Peyer's patch (tissue), 4 donors: ENCODE data around the gene EYA3. TPM values are rescaled to one million over a fixed set of nuclear protein-coding genes. Genes with fewer than 3 reads are reported as not detected.
A peak's percentile ranks its signal among the peaks of the same experiment; 100 is the strongest.

Experiments
- DNase-seq, 3 donors: peaks; one replicate each; pipeline ENCODE4 v3.0.0-alpha.2; 2017 to 2019
- H3K27ac ChIP-seq, 4 donors: fragments of 200-600 bp; sonication (generic); one replicate each; pipeline ENCODE4 v1.5.1; 2016 to 2019
- H3K27me3 ChIP-seq, 2 donors: fragments of 200-600 bp; sonication (generic); one replicate each; pipeline ENCODE4 v1.5.1; 2019
- H3K36me3 ChIP-seq, 3 donors: fragments of 200-600 bp; sonication (generic); one replicate each; pipeline ENCODE4 v1.5.1; 2016 to 2019
- H3K4me1 ChIP-seq, 4 donors: fragments of 200-600 bp; sonication (generic); one replicate each; pipeline ENCODE4 v1.5.1; 2016 to 2019
- H3K4me3 ChIP-seq, 4 donors: fragments of 200-600 bp; sonication (generic); 1 replicate in 3 of 4; 2 replicates in 1 of 4; pipeline ENCODE4 v1.5.1; 2016 to 2019; ENCODE audit warnings: mild to moderate bottlenecking in 1 of 4
- H3K9me3 ChIP-seq, 4 donors: fragments of 200-600 bp; sonication (generic); one replicate each; pipeline ENCODE4 v1.5.1; 2016 to 2019; ENCODE audit warnings: mild to moderate bottlenecking in 1 of 4
- POLR2A ChIP-seq, 2 donors: fragments of 450-650 bp; IDR thresholded peaks; one replicate each; pipeline ENCODE4 v1.5.1; 2017; ENCODE audit warnings: antibody characterized with exemption in 2 of 2, mild to moderate bottlenecking in 2 of 2, moderate library complexity in 2 of 2
- total RNA-seq, 4 donors: library from RNA; depleted of rRNA; stranded (reverse); fragments of >200 nt; gene quantifications; one replicate each; pipeline ENCODE4 v1.1.0, GENCODE V29; 2016
- TF ChIP-seq, protein P1 (sequence below), 6 experiments: fragments of 450-650 bp in 4 of 6; fragments of 200-600 bp in 2 of 6; sonication (generic) in 1 of 6; IDR thresholded peaks; one replicate each; pipeline ENCODE4 v1.5.1; 2017 to 2019; ENCODE audit warnings: antibody characterized with exemption in 6 of 6, mild to moderate bottlenecking in 3 of 6, moderate library complexity in 1 of 6

Gene EYA3
- total RNA-seq, 4 donors from 2014 or later, result 17.1 to 32.2 (median 23.4) TPM

- H3K4me3 ChIP-seq, result no peak overlapping the region
- DNase-seq, result peak in 1 of 3 donors; percentile 63
- TF ChIP-seq, protein P1, sequence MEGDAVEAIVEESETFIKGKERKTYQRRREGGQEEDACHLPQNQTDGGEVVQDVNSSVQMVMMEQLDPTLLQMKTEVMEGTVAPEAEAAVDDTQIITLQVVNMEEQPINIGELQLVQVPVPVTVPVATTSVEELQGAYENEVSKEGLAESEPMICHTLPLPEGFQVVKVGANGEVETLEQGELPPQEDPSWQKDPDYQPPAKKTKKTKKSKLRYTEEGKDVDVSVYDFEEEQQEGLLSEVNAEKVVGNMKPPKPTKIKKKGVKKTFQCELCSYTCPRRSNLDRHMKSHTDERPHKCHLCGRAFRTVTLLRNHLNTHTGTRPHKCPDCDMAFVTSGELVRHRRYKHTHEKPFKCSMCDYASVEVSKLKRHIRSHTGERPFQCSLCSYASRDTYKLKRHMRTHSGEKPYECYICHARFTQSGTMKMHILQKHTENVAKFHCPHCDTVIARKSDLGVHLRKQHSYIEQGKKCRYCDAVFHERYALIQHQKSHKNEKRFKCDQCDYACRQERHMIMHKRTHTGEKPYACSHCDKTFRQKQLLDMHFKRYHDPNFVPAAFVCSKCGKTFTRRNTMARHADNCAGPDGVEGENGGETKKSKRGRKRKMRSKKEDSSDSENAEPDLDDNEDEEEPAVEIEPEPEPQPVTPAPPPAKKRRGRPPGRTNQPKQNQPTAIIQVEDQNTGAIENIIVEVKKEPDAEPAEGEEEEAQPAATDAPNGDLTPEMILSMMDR (IDR thresholded peaks at IDR 0.05), result no peak
- TF ChIP-seq POLR2A (IDR thresholded peaks at IDR 0.05), result no peak
Observed at GRCh38 chr1:28099050-28099769, 10.8 kb upstream of the EYA3 start.

DNA sequence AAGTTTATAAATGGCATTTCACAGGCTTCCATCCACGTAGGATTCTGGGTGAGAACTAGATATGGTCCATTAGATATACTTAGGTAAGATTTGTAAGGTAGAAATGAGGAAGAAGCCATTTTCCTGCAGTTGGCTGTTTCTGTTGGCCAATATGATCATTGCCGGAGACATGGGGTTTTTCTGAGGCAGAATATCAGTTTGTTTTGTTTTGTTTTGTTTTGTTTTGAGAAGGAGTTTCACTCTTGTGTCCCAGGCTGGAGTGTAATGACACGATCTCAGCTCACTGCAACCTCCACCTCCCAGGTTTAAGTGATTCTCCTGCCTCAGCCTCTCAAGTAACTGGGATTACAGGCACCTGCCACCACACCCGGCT is 8.7 kb upstream of the EYA3 start:
- H3K36me3 ChIP-seq, result no peaks in the 10 kb centered on the region
- no peak for DNase-seq
- no peaks in the 10 kb centered on the region for H3K9me3 ChIP-seq
- TF ChIP-seq, protein P1 (IDR thresholded peaks at IDR 0.05), result no peak
- no peak for TF ChIP-seq POLR2A (IDR thresholded peaks at IDR 0.05)
- H3K27me3 ChIP-seq, result no peaks in the 10 kb centered on the region
- H3K4me3 ChIP-seq, result no peak overlapping the region
- H3K4me1 ChIP-seq, result no peaks in the 10 kb centered on the region
- no peak overlapping the region for H3K27ac ChIP-seq

More at GRCh38 chr1:28099050-28099769, 10.8 kb upstream of the EYA3 start:
- no peaks in the 10 kb centered on the region for H3K9me3 ChIP-seq
- H3K4me1 ChIP-seq, result no peaks in the 10 kb centered on the region
- no peaks in the 10 kb centered on the region for H3K36me3 ChIP-seq
- peak overlapping the region in 1 of 4 donors; percentile 12 for H3K27ac ChIP-seq
- no peaks in the 10 kb centered on the region for H3K27me3 ChIP-seq

DNA sequence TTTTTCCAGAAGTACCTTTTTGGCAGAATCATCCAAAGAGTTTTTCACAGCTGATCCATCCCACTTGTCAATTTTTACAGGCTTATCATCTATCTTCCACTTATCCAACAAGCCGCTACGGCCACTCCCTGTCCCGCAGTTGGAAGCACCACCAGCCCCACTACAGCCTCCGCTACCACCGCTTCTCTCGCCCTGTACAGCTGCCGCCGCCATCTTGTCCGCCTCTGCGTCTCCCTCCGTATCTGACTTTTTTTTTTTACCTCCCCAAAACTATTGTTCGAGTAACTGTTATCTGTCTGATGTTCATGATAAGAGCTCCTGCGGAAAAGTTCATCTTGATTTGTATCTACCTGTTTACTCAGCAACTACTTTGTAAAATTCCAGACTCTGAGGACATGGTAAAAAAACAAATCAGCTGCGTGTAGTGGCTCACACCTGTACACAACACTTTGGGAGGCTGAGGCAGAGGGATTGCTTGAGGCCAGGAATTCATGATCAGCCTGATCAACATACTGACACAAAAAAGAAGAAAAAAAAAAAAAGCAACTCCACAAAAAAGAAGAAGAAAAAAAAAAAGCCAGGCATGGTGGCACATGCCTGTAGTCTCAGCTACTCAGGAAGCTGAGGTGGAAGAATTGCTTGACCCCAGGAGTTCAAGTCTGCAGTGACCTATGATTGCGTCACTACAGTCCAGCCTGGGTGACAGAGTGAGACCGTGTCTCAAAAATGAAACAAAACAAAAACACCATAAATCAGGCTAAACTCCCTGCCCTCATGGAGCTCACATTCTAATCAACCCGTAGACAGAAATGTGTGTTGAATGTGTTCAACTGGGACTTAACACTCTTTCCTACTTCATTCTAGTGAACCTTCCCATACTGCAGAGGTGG is 8.0 kb upstream of the EYA3 start:
- Histone ChIP-seq H3K36me3 (no peaks in the 10 kb centered on the region), H3K27me3 (no peaks in the 10 kb centered on the region), H3K4me3 (no peak overlapping the region), H3K4me1 (no peaks in the 10 kb centered on the region), H3K27ac (no peak overlapping the region), H3K9me3 (no peaks in the 10 kb centered on the region)
- TF ChIP-seq POLR2A (IDR thresholded peaks at IDR 0.05), result no peak
- TF ChIP-seq, protein P1 (IDR thresholded peaks at IDR 0.05), result no peak
- DNase-seq, result no peak

DNA sequence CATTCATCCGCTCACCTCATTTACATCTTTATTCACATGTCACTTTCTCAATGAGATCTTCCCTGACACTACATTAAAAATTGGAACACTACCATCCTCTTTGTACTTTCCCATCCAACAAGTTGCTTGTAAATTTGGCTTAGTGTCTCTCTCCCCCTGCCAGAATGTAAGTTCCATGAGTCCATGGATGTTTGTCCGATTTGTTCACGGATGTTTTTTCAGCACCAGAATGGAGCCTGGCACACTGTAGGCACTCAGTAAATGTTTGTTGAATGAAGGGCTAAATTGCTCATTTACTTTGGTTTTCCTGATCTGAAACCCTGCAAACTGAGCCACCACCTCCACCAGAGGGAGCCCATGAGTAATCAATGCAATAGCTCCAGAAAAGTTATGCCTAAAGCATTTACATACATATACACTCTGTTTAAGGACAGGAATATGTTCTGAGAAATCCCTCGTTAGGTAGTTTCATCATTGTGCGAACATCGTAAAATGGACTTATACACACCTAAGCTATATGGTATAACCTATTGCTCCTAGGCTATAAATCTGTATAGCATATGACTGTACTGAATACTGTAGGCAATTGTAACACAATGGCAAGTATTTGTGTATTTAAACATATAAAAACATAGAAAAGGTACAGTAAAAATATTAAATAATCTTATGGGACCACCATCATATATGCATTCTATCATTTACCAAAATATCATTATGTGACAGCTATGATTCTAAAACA is 2.8 kb upstream of the EYA3 start:
- Histone ChIP-seq H3K4me1 (peaks cover 0 to 19% (median 4%) of the 10 kb centered on the region in 4 donors), H3K36me3 (no peaks in the 10 kb centered on the region), H3K27me3 (no peaks in the 10 kb centered on the region), H3K4me3 (no peak overlapping the region), H3K9me3 (no peaks in the 10 kb centered on the region), H3K27ac (no peak overlapping the region)
- no peak for TF ChIP-seq POLR2A (IDR thresholded peaks at IDR 0.05)
- TF ChIP-seq, protein P1 (IDR thresholded peaks at IDR 0.05), result peak; percentile 65 to 94 (median 92)
- DNase-seq, result peak; percentile 68 to 94 (median 87)

DNA sequence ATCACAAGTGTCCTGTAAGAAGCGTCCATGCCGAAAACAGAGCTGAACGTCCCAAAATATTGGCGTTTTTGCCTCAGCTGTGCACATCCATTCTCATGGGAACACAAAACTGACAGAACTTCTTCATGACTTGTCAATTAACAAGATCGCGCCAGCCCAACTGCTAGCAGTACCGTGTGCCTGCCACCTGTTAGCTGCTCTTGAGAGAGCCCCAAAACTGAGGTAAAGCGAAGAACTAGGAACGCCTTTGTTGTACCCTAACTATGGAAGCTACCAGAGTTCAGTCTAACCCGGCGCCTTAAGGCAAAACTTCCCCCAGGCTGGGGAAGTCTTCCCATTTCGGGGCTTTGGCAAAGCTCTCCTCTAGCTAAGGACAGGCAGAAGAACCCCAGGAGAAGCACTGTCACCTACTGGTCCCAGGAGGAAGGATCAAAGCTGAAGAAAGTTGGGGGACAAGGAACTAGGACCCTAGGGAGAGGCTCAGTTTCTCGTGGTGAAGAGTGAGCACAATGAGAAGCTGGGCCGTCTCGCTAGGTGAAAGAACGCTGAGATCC is 719 bp downstream of the EYA3 start:
- H3K36me3 ChIP-seq, result no peaks in the 10 kb centered on the region
- peak overlapping the region; percentile 77 to 95 (median 88) for H3K27ac ChIP-seq
- peak overlapping the region; percentile 52 to 90 (median 74) for H3K4me3 ChIP-seq
- no peaks in the 10 kb centered on the region for H3K9me3 ChIP-seq
- H3K27me3 ChIP-seq, result no peaks in the 10 kb centered on the region
- DNase-seq, result peak in 1 of 3 donors; percentile 46
- no peak for TF ChIP-seq POLR2A (IDR thresholded peaks at IDR 0.05)
- TF ChIP-seq, protein P1 (IDR thresholded peaks at IDR 0.05), result peak in 3 of 6 experiments; percentile 7 to 37 (median 12)
- H3K4me1 ChIP-seq, result peaks cover 0 to 32% (median 5%) of the 10 kb centered on the region in 4 donors
